ENCODE results near the gene COBL.

DNA sequence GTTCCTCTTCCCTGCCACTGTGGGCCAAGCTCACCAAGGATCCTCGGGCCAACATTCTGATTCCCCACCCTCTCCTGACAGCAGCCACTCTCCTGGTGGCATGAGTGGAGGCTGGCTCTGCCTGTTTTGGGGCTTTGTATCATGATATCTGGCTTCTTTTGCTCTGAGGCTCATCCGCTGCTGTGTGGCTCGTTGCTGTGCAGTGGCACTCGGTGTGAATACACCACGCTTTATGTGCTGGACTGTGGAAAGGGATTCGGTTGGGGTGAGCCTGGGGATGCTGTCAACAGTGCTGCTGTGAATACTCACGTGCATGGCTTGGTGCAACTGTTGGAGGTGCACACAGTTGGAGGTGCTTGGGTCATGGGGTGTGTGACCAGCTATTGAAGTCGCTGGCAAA is 208.5 kb downstream of the COBL start:
- TF ChIP-seq, protein P1, sequence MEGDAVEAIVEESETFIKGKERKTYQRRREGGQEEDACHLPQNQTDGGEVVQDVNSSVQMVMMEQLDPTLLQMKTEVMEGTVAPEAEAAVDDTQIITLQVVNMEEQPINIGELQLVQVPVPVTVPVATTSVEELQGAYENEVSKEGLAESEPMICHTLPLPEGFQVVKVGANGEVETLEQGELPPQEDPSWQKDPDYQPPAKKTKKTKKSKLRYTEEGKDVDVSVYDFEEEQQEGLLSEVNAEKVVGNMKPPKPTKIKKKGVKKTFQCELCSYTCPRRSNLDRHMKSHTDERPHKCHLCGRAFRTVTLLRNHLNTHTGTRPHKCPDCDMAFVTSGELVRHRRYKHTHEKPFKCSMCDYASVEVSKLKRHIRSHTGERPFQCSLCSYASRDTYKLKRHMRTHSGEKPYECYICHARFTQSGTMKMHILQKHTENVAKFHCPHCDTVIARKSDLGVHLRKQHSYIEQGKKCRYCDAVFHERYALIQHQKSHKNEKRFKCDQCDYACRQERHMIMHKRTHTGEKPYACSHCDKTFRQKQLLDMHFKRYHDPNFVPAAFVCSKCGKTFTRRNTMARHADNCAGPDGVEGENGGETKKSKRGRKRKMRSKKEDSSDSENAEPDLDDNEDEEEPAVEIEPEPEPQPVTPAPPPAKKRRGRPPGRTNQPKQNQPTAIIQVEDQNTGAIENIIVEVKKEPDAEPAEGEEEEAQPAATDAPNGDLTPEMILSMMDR (conservative IDR thresholded peaks at IDR 0.05; ENCODE audit: low read depth, low read length), result no peak
- TF ChIP-seq EZH2phosphoT487 (IDR thresholded peaks at IDR 0.05; ENCODE audit: borderline replicate concordance, low read length), result no peak

Data from PC-3 (cell line).